Measurements from ENCODE around the gene ORM1. TPM values are rescaled to one million over a fixed set of nuclear protein-coding genes. Genes with fewer than 3 reads are reported as not detected.

The ORM1 gene
- total and polyA plus RNA-seq, 10 of the 15 experiments (the other 5 are each of a cell fraction or from before 2014, with no cell fraction given), result 4.4 TPM; not detected in 9

DNA sequence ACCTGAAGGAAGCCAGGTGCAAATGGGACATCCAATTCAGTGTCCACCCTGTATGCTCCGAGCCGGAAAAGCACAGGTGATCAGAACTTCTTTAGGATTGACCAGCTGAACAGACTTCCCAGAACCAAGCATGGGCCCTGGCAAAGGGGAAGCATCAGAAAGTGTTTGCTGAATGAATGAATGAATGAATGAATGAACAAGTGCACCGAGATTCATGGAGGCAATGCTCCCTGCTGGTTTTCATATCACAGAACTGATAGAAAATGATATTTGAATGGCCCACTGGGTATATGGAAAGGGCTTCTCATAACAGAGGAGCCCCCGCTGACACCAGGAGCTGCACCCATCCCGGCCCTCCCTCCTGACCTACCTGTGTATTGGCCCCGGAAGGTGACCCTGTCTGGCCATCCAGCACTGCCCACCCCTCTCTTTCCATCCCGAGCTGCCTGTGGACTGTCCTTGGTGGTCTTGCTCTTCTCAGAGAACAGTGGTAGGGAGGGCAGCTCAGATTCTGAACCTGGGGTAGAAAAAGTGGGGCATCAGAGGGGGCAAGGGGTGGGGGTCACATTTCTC lies 22.7 kb downstream of the ORM1 start:
- intact Hi-C loops (cut with micrococcal nuclease; ENCODE audit: unreplicated experiment), result loop anchor here (10.0 kb wide), 1 partner anchor 159 kb away; the partner anchor contains the start of gene WHRN
- Histone ChIP-seq H2AFZ (ENCODE audit: control insufficient read depth, low read depth, low read length) (no peak overlapping the region), H3K79me2 (ENCODE audit: control insufficient read depth, insufficient read depth, low read length) (no peaks in the 10 kb centered on the region), H4K20me1 (ENCODE audit: control insufficient read depth, insufficient read depth) (no peaks in the 10 kb centered on the region), H3K9ac (ENCODE audit: control insufficient read depth, insufficient read depth, low read length) (no peak overlapping the region), H3K9me3 (replicated peaks; ENCODE audit: control insufficient read depth, insufficient read depth, low read length) (no peaks in the 10 kb centered on the region), H3K27ac (ENCODE audit: control insufficient read depth, insufficient read depth) (no peak overlapping the region), H3K36me3 (ENCODE audit: control insufficient read depth in 2 of 2, insufficient read depth in 2 of 2, low read length in 1 of 2) (peaks cover 60 to 71% of the 10 kb centered on the region in 2 experiments), H3K4me1 (ENCODE audit: control insufficient read depth, insufficient read depth, low read length) (peaks cover 19% of the 10 kb centered on the region), H3K4me2 (ENCODE audit: control insufficient read depth, insufficient read depth) (no peak overlapping the region), H3K4me3 (no peak overlapping the region), H3K27me3 (replicated peaks in 1 of 2; ENCODE audit: control insufficient read depth in 2 of 2, insufficient read depth in 2 of 2, low read length in 1 of 2) (no peaks in the 10 kb centered on the region)
- DNase-seq (ENCODE audit: low read depth, low spot score), result no peak
- ChIA-PET POLR2A (interaction anchor here (0.9 kb wide), 1 partner anchor 40 kb away, joined by 3 read pairs; no protein-coding TSS in a partner anchor), RAD21 (ENCODE audit: unreplicated experiment) (interaction anchor here (0.6 kb wide), 1 partner anchor 767 kb away, joined by 4 read pairs; no protein-coding TSS in a partner anchor), SMC1A (ENCODE audit: uncharacterized antibody, unreplicated experiment) (interaction anchor here (1.0 kb wide), 1 partner anchor 9 kb away, joined by 3 read pairs; no protein-coding TSS in a partner anchor), CTCF (interaction anchor here (2.1 kb wide), 1 partner anchor 45 kb away, joined by 5 read pairs; no protein-coding TSS in a partner anchor)
- in situ Hi-C loops (cut with MboI), result no loop called here
- ATAC-seq, result no peak
- 92% methylated on average over 7 of the region's 7 CpGs for WGBS (ENCODE audit: insufficient coverage, insufficient replicate concordance, low lambda C conversion rate, missing lambda C conversion rate)
- FAIRE-seq, result no peak
- no TSS peak for BruUV-seq (replicated peaks)
- TF ChIP-seq EZH2 (IDR thresholded peaks at IDR 0.05; ENCODE audit: borderline replicate concordance, control insufficient read depth, low read depth, low read length) (no peak), ZNF24 (IDR thresholded peaks at IDR 0.05) (peak; percentile 87)

- no peak for ATAC-seq
- H3K36me3 ChIP-seq (ENCODE audit: control insufficient read depth in 2 of 2, insufficient read depth in 2 of 2, low read length in 1 of 2), result peaks cover 66 to 70% of the 10 kb centered on the region in 2 experiments
- no peaks in the 10 kb centered on the region for H3K27me3 ChIP-seq (replicated peaks in 1 of 2; ENCODE audit: control insufficient read depth in 2 of 2, insufficient read depth in 2 of 2, low read length in 1 of 2)
- ChIA-PET POLR2A (interaction anchor here (0.9 to 1.4 kb wide), 2 partner anchors 40 to 44 kb away, joined by 3 to 4 read pairs; no protein-coding TSS in a partner anchor), RAD21 (ENCODE audit: unreplicated experiment) (interaction anchor here (0.6 kb wide), 1 partner anchor 20 kb away, joined by 3 read pairs; no protein-coding TSS in a partner anchor), SMC1A (ENCODE audit: uncharacterized antibody, unreplicated experiment) (interaction anchor here (1.0 kb wide), 1 partner anchor 10 kb away, joined by 3 read pairs; no protein-coding TSS in a partner anchor), CTCF (no interaction called here)
- H4K20me1 ChIP-seq (ENCODE audit: control insufficient read depth, insufficient read depth), result no peaks in the 10 kb centered on the region
- no peaks in the 10 kb centered on the region for H3K9me3 ChIP-seq (replicated peaks; ENCODE audit: control insufficient read depth, insufficient read depth, low read length)
- no peak for DNase-seq (ENCODE audit: low read depth, low spot score)
- H3K27ac ChIP-seq (ENCODE audit: control insufficient read depth, insufficient read depth), result no peak overlapping the region
- H3K9ac ChIP-seq (ENCODE audit: control insufficient read depth, insufficient read depth, low read length), result no peak overlapping the region
- FAIRE-seq, result no peak
- no peak overlapping the region for H2AFZ ChIP-seq (ENCODE audit: control insufficient read depth, low read depth, low read length)
- no peak overlapping the region for H3K4me3 ChIP-seq
- no TSS peak for BruUV-seq (replicated peaks)
- H3K4me1 ChIP-seq (ENCODE audit: control insufficient read depth, insufficient read depth, low read length), result peaks cover 24% of the 10 kb centered on the region
- no peaks in the 10 kb centered on the region for H3K79me2 ChIP-seq (ENCODE audit: control insufficient read depth, insufficient read depth, low read length)
- intact Hi-C loops (cut with micrococcal nuclease; ENCODE audit: unreplicated experiment) (loop anchor here (10.0 kb wide), 1 partner anchor 159 kb away; the partner anchor contains the start of gene WHRN), in situ Hi-C loops (cut with MboI) (no loop called here)
- 99% methylated on average over 11 of the region's 11 CpGs for WGBS (ENCODE audit: insufficient coverage, insufficient replicate concordance, low lambda C conversion rate, missing lambda C conversion rate)
- H3K4me2 ChIP-seq (ENCODE audit: control insufficient read depth, insufficient read depth), result no peak overlapping the region
- TF ChIP-seq IRF4 (IDR thresholded peaks at IDR 0.05; ENCODE audit: low read depth, low read length) (no peak), SMC3 (IDR thresholded peaks at IDR 0.05; ENCODE audit: borderline replicate concordance, low read length) (no peak), ZNF274 (IDR thresholded peaks at IDR 0.05; ENCODE audit: insufficient read depth, insufficient read length) (no peak), HDAC6 (IDR thresholded peaks at IDR 0.05; ENCODE audit: unreplicated experiment) (no peak), RB1 (IDR thresholded peaks at IDR 0.05; ENCODE audit: borderline replicate concordance) (no peak), EZH2 (IDR thresholded peaks at IDR 0.05; ENCODE audit: borderline replicate concordance, control insufficient read depth, low read depth, low read length) (no peak), KDM1A (IDR thresholded peaks at IDR 0.05; ENCODE audit: borderline replicate concordance) (no peak), YY1 (IDR thresholded peaks at IDR 0.05; ENCODE audit: low read depth, low read length) (no peak), ZNF24 (IDR thresholded peaks at IDR 0.05) (no peak), IKZF1 (conservative IDR thresholded peaks at IDR 0.05) (no peak), MYB (IDR thresholded peaks at IDR 0.05; ENCODE audit: borderline replicate concordance, low read depth, low read length) (no peak), IRF5 (IDR thresholded peaks at IDR 0.05; ENCODE audit: borderline replicate concordance) (no peak)
- TF ChIP-seq, protein P1, sequence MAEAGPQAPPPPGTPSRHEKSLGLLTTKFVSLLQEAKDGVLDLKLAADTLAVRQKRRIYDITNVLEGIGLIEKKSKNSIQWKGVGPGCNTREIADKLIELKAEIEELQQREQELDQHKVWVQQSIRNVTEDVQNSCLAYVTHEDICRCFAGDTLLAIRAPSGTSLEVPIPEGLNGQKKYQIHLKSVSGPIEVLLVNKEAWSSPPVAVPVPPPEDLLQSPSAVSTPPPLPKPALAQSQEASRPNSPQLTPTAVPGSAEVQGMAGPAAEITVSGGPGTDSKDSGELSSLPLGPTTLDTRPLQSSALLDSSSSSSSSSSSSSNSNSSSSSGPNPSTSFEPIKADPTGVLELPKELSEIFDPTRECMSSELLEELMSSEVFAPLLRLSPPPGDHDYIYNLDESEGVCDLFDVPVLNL (IDR thresholded peaks at IDR 0.05; ENCODE audit: low read depth, low read length), result no peak
Measured at GRCh38 chr9:114346146-114346545, 23.2 kb downstream of the ORM1 start.

Data from GM12878 (cell line).